Measurements from ENCODE around the gene CTDSPL. TPM values are rescaled to one million over a fixed set of nuclear protein-coding genes. Genes with fewer than 3 reads are reported as not detected.

CTDSPL gene
- total and polyA plus RNA-seq, 10 of the 15 experiments (the other 5 are each of a cell fraction or from before 2014, with no cell fraction given), result 0.05 to 0.51 (median 0.18) TPM; not detected in 6

GRCh38 chr3:37892927-37893600, 31.4 kb downstream of the CTDSPL start (continued):
- TF ChIP-seq E2F4 (IDR thresholded peaks at IDR 0.05; ENCODE audit: low read depth, low read length) (no peak), HCFC1 (IDR thresholded peaks at IDR 0.05; ENCODE audit: low read length) (no peak), ZNF24 (IDR thresholded peaks at IDR 0.05) (no peak)
- TF ChIP-seq, protein P1, sequence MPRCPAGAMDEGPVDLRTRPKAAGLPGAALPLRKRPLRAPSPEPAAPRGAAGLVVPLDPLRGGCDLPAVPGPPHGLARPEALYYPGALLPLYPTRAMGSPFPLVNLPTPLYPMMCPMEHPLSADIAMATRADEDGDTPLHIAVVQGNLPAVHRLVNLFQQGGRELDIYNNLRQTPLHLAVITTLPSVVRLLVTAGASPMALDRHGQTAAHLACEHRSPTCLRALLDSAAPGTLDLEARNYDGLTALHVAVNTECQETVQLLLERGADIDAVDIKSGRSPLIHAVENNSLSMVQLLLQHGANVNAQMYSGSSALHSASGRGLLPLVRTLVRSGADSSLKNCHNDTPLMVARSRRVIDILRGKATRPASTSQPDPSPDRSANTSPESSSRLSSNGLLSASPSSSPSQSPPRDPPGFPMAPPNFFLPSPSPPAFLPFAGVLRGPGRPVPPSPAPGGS (IDR thresholded peaks at IDR 0.05; ENCODE audit: borderline replicate concordance, insufficient read depth, low read depth, low read length, poor library complexity, severe bottlenecking), result no peak

DNA sequence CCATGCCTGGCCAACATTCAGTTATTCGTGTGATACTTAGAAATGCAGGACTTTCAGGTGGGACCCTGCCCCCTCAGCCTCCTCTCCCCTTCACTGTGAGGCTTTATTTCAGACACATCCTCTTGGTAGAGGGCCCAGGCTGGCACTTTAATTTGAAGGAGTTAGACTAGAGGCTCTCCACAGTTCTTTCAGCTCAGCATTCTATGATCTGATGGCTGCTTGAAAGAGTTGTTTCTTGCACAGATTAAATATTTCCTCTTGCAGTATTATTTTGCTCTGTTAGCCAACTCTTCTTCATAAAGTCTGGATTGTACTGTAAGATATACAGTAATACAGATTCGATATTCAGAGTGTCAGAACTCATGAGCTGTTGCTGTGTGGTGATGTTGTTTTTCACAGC, 35.1 kb downstream of the CTDSPL start:
- no peak overlapping the region for H3K4me3 ChIP-seq
- peaks cover 3% of the 10 kb centered on the region; the same call in 1 of the 2 replicates for H3K4me1 ChIP-seq (ENCODE audit: control insufficient read depth, insufficient read depth, low read length)
- no peak overlapping the region for H3K27ac ChIP-seq (ENCODE audit: control insufficient read depth, insufficient read depth)
- RAD21 ChIA-PET (ENCODE audit: unreplicated experiment), result no interaction called here
- H3K79me2 ChIP-seq (ENCODE audit: control insufficient read depth, insufficient read depth, low read length), result no peaks in the 10 kb centered on the region
- H3K4me2 ChIP-seq (ENCODE audit: control insufficient read depth, insufficient read depth), result no peak overlapping the region
- H3K9ac ChIP-seq (ENCODE audit: control insufficient read depth, insufficient read depth, low read length), result no peak overlapping the region
- H2AFZ ChIP-seq (ENCODE audit: control insufficient read depth, low read depth, low read length), result no peak overlapping the region
- WGBS (ENCODE audit: insufficient coverage, insufficient replicate concordance, low lambda C conversion rate, missing lambda C conversion rate), result 0% methylated on average over 2 of the region's 2 CpGs
- H4K20me1 ChIP-seq (ENCODE audit: control insufficient read depth, insufficient read depth), result no peaks in the 10 kb centered on the region
- DNase-seq (ENCODE audit: low read depth, low spot score) (no peak), ATAC-seq (no peak), FAIRE-seq (no peak)
- H3K36me3 ChIP-seq (ENCODE audit: control insufficient read depth in 2 of 2, insufficient read depth in 2 of 2, low read length in 1 of 2), result no peaks in the 10 kb centered on the region
- in situ Hi-C loops (cut with MboI) (no loop called here), intact Hi-C loops (cut with micrococcal nuclease; ENCODE audit: unreplicated experiment) (no loop called here)
- POLR2A ChIA-PET, result no interaction called here
- H3K9me3 ChIP-seq (replicated peaks; ENCODE audit: control insufficient read depth, insufficient read depth, low read length), result no peaks in the 10 kb centered on the region
- CTCF ChIA-PET, result no interaction called here
- no peaks in the 10 kb centered on the region; a peak in 1 of 4 replicates for H3K27me3 ChIP-seq (replicated peaks in 1 of 2; ENCODE audit: control insufficient read depth in 2 of 2, insufficient read depth in 2 of 2, low read length in 1 of 2)
- no TSS peak for BruUV-seq (replicated peaks)
- SMC1A ChIA-PET (ENCODE audit: uncharacterized antibody, unreplicated experiment), result interaction anchor here (0.7 to 1.4 kb wide), 3 partner anchors 11 to 26 kb away, joined by 3 read pairs; no protein-coding TSS in a partner anchor
- TF ChIP-seq ASH2L (IDR thresholded peaks at IDR 0.05; ENCODE audit: borderline replicate concordance, low read depth) (no peak), ZZZ3 (IDR thresholded peaks at IDR 0.05; ENCODE audit: control insufficient read depth, insufficient read length, low read depth) (no peak), SIN3A (IDR thresholded peaks at IDR 0.05; ENCODE audit: low read depth, low read length) (no peak), IKZF2 (IDR thresholded peaks at IDR 0.05) (no peak), LARP7 (IDR thresholded peaks at IDR 0.05) (no peak), CHD4 (IDR thresholded peaks at IDR 0.05) (no peak), BHLHE40 (IDR thresholded peaks at IDR 0.05; ENCODE audit: borderline replicate concordance in 1 of 2, low read depth in 2 of 2, low read length in 1 of 2) (no peak), KDM1A (IDR thresholded peaks at IDR 0.05; ENCODE audit: borderline replicate concordance) (no peak), POLR2A (IDR thresholded peaks at IDR 0.05; ENCODE audit: low read depth, low read length) (no peak), HDAC2 (IDR thresholded peaks at IDR 0.05) (no peak), E4F1 (IDR thresholded peaks at IDR 0.05; ENCODE audit: borderline replicate concordance, partially characterized antibody) (no peak), STAT1 (conservative IDR thresholded peaks at IDR 0.05) (no peak), TCF7 (IDR thresholded peaks at IDR 0.05; ENCODE audit: borderline replicate concordance) (no peak), CREB1 (IDR thresholded peaks at IDR 0.05; ENCODE audit: low read depth) (no peak)
- TF ChIP-seq, protein P2, sequence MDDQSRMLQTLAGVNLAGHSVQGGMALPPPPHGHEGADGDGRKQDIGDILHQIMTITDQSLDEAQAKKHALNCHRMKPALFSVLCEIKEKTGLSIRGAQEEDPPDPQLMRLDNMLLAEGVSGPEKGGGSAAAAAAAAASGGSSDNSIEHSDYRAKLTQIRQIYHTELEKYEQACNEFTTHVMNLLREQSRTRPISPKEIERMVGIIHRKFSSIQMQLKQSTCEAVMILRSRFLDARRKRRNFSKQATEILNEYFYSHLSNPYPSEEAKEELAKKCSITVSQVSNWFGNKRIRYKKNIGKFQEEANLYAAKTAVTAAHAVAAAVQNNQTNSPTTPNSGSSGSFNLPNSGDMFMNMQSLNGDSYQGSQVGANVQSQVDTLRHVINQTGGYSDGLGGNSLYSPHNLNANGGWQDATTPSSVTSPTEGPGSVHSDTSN (IDR thresholded peaks at IDR 0.05; ENCODE audit: insufficient replicate concordance, low read depth, low read length), result no peak

All from GM12878 (cell line).